ENCODE data around the gene MIGA2.

DNA sequence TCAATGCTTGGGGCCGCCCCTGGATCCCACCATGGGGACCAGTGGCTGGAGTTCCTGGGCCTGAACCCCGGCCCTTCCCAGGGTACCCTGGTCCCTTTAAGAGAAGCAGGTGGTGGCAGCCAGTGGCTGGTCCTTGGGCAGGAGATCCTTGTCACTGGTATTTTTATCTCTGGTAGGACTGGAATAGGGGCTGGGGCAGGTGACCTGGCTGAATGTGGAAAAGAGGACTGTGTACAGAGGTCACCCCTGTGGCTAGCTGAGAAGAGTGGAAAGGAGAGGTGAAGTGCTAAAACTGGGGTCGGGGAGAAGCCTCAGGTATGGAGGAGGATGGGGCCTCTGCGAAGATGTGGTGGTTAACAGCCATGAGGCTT is 67.2 kb downstream of the MIGA2 start:
- TF ChIP-seq, protein P1, sequence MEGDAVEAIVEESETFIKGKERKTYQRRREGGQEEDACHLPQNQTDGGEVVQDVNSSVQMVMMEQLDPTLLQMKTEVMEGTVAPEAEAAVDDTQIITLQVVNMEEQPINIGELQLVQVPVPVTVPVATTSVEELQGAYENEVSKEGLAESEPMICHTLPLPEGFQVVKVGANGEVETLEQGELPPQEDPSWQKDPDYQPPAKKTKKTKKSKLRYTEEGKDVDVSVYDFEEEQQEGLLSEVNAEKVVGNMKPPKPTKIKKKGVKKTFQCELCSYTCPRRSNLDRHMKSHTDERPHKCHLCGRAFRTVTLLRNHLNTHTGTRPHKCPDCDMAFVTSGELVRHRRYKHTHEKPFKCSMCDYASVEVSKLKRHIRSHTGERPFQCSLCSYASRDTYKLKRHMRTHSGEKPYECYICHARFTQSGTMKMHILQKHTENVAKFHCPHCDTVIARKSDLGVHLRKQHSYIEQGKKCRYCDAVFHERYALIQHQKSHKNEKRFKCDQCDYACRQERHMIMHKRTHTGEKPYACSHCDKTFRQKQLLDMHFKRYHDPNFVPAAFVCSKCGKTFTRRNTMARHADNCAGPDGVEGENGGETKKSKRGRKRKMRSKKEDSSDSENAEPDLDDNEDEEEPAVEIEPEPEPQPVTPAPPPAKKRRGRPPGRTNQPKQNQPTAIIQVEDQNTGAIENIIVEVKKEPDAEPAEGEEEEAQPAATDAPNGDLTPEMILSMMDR (IDR thresholded peaks at IDR 0.05), result no peak
- TF ChIP-seq EZH2phosphoT487 (IDR thresholded peaks at IDR 0.05) (no peak), EZH2 (IDR thresholded peaks at IDR 0.05) (no peak)
